ENCODE data around the gene EPC1.

GRCh38 chr10:32232378-32232777 lies 114.6 kb downstream of the EPC1 start:
- no peak for TF ChIP-seq POLR2AphosphoS5 (IDR thresholded peaks at IDR 0.05; ENCODE audit: borderline replicate concordance, low read depth, low read length)
- no peak for TF ChIP-seq EZH2 (IDR thresholded peaks at IDR 0.05)
